ENCODE data around the gene KPNA6. TPM values are rescaled to one million over a fixed set of nuclear protein-coding genes. Genes with fewer than 3 reads are reported as not detected.

The KPNA6 gene
- total and polyA plus RNA-seq, 10 of the 15 experiments (the other 5 are each of a cell fraction or from before 2014, with no cell fraction given): 11.1 to 55.6 (median 25.9) TPM

DNA sequence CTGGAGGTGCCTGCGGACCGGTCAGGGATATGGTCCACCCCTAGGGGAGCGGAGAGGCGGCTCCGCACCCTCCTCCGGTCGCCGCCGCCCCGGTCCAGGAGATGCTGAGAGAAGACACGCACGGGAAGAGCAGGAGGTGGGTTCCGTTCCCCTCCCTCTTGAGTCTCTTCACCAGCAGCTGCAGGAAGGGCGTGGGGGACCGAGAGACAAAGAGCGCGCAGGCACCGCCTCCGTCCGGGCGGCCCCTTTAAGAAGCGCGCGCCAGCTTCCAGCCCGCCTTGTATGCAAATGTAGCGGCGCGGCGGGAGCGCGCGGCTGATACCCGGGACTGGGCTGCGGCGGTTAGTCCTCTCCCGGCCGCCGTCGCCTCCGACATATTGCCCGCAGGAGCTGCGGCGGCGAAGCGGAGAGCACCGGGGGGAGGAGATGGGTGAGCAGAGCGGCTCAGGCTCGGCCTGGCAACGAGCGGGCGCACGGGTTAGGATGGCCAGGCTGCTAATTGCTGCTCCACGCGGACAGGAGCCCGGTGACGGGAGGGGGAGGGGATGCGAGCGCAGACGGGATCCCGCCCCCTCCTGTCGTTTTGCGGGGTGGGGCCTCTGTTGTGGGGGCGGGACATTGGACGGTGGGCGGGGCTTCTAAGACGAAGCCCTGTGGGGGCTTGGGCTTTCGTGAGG is 35.1 kb upstream of the KPNA6 start, which contains the start of gene TMEM39B (continued):
- TF ChIP-seq, protein P1, sequence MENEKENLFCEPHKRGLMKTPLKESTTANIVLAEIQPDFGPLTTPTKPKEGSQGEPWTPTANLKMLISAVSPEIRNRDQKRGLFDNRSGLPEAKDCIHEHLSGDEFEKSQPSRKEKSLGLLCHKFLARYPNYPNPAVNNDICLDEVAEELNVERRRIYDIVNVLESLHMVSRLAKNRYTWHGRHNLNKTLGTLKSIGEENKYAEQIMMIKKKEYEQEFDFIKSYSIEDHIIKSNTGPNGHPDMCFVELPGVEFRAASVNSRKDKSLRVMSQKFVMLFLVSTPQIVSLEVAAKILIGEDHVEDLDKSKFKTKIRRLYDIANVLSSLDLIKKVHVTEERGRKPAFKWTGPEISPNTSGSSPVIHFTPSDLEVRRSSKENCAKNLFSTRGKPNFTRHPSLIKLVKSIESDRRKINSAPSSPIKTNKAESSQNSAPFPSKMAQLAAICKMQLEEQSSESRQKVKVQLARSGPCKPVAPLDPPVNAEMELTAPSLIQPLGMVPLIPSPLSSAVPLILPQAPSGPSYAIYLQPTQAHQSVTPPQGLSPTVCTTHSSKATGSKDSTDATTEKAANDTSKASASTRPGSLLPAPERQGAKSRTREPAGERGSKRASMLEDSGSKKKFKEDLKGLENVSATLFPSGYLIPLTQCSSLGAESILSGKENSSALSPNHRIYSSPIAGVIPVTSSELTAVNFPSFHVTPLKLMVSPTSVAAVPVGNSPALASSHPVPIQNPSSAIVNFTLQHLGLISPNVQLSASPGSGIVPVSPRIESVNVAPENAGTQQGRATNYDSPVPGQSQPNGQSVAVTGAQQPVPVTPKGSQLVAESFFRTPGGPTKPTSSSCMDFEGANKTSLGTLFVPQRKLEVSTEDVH (IDR thresholded peaks at IDR 0.05; ENCODE audit: low read depth, partially characterized antibody): peak; percentile 54
- no peak for TF ChIP-seq BRCA1 (IDR thresholded peaks at IDR 0.05; ENCODE audit: low read depth, low read length)
- TF ChIP-seq POLR2AphosphoS5 (IDR thresholded peaks at IDR 0.05; ENCODE audit: low read length): peak; percentile 78; the same call in 1 of the 2 replicates
- TF ChIP-seq, protein P2, sequence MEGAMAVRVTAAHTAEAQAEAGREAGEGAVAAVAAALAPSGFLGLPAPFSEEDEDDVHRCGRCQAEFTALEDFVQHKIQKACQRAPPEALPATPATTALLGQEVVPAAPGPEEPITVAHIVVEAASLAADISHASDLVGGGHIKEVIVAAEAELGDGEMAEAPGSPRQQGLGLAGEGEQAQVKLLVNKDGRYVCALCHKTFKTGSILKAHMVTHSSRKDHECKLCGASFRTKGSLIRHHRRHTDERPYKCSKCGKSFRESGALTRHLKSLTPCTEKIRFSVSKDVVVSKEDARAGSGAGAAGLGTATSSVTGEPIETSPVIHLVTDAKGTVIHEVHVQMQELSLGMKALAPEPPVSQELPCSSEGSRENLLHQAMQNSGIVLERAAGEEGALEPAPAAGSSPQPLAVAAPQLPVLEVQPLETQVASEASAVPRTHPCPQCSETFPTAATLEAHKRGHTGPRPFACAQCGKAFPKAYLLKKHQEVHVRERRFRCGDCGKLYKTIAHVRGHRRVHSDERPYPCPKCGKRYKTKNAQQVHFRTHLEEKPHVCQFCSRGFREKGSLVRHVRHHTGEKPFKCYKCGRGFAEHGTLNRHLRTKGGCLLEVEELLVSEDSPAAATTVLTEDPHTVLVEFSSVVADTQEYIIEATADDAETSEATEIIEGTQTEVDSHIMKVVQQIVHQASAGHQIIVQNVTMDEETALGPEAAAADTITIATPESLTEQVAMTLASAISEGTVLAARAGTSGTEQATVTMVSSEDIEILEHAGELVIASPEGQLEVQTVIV (IDR thresholded peaks at IDR 0.05; ENCODE audit: borderline replicate concordance, partially characterized antibody): peak; percentile 19
- TF ChIP-seq ZNF207 (IDR thresholded peaks at IDR 0.05; ENCODE audit: borderline replicate concordance): peak; percentile 96
- peak; percentile 91; the same call in 1 of the 2 replicates for TF ChIP-seq RB1 (IDR thresholded peaks at IDR 0.05; ENCODE audit: borderline replicate concordance)
- TF ChIP-seq, protein P3, sequence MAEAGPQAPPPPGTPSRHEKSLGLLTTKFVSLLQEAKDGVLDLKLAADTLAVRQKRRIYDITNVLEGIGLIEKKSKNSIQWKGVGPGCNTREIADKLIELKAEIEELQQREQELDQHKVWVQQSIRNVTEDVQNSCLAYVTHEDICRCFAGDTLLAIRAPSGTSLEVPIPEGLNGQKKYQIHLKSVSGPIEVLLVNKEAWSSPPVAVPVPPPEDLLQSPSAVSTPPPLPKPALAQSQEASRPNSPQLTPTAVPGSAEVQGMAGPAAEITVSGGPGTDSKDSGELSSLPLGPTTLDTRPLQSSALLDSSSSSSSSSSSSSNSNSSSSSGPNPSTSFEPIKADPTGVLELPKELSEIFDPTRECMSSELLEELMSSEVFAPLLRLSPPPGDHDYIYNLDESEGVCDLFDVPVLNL (IDR thresholded peaks at IDR 0.05; ENCODE audit: low read depth, low read length): 0 out of 2 replicates have a peak, but pooled peaks have one; percentile 43
- no peak for TF ChIP-seq EZH2 (IDR thresholded peaks at IDR 0.05; ENCODE audit: borderline replicate concordance, control insufficient read depth, low read depth, low read length)
- no peak for TF ChIP-seq ZNF622 (IDR thresholded peaks at IDR 0.05)
- TF ChIP-seq YBX1 (IDR thresholded peaks at IDR 0.05): no peak
- TF ChIP-seq PML (IDR thresholded peaks at IDR 0.05; ENCODE audit: low read length): peak; percentile 66; the same call in 1 of the 2 replicates
- TF ChIP-seq SMAD5 (IDR thresholded peaks at IDR 0.05; ENCODE audit: low read depth): peak; percentile 52; the same call in 1 of the 2 replicates
- TF ChIP-seq, protein P4, sequence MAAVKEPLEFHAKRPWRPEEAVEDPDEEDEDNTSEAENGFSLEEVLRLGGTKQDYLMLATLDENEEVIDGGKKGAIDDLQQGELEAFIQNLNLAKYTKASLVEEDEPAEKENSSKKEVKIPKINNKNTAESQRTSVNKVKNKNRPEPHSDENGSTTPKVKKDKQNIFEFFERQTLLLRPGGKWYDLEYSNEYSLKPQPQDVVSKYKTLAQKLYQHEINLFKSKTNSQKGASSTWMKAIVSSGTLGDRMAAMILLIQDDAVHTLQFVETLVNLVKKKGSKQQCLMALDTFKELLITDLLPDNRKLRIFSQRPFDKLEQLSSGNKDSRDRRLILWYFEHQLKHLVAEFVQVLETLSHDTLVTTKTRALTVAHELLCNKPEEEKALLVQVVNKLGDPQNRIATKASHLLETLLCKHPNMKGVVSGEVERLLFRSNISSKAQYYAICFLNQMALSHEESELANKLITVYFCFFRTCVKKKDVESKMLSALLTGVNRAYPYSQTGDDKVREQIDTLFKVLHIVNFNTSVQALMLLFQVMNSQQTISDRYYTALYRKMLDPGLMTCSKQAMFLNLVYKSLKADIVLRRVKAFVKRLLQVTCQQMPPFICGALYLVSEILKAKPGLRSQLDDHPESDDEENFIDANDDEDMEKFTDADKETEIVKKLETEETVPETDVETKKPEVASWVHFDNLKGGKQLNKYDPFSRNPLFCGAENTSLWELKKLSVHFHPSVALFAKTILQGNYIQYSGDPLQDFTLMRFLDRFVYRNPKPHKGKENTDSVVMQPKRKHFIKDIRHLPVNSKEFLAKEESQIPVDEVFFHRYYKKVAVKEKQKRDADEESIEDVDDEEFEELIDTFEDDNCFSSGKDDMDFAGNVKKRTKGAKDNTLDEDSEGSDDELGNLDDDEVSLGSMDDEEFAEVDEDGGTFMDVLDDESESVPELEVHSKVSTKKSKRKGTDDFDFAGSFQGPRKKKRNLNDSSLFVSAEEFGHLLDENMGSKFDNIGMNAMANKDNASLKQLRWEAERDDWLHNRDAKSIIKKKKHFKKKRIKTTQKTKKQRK (IDR thresholded peaks at IDR 0.05; ENCODE audit: low read depth, low read length): no peak
- no peak for TF ChIP-seq SMARCA5 (IDR thresholded peaks at IDR 0.05)
- TF ChIP-seq ZNF24 (IDR thresholded peaks at IDR 0.05): no peak
- TF ChIP-seq GATAD2B (conservative IDR thresholded peaks at IDR 0.05; ENCODE audit: low read depth): peak; percentile 90
- TF ChIP-seq SRF (IDR thresholded peaks at IDR 0.05; ENCODE audit: low read depth in 2 of 2, low read length in 2 of 2): peak in 1 of 2 experiments; percentile 3; a peak in 1 of 4 replicates
- peak; percentile 99 for TF ChIP-seq POU2F2 (IDR thresholded peaks at IDR 0.05; ENCODE audit: borderline replicate concordance, low read depth, low read length)
- TF ChIP-seq EGR1 (IDR thresholded peaks at IDR 0.05; ENCODE audit: borderline replicate concordance in 1 of 2, low read depth in 2 of 2, low read length in 2 of 2): peak in 1 of 2 experiments; percentile 74; a peak in 2 of 3 replicates
- no peak for TF ChIP-seq CHD4 (IDR thresholded peaks at IDR 0.05)
